ENCODE data around the gene SLC6A17. TPM values are rescaled to one million over a fixed set of nuclear protein-coding genes. Genes with fewer than 3 reads are reported as not detected.

SLC6A17 gene
- total RNA-seq, 2 donors from 2014 or later = 0.13 TPM; not detected in 1

DNA sequence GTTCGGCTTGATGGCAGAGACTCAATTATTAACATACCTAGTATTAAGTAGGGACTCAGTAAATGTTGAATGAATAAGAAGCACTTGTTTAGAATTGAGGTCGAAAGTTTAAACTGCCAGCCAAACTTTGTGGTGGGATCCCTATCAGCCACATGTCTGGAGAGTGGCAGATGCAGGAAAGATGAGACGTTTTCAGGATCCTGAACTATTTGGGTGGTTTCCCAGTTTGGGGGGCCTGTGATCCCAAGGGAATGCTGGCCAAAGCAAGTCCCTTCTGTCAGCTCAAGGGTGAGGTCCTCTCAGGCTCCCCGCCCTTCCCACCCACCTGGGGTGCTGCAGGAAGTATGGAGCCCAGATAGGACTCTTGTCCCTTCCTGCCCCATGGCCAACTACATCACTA is 98.5 kb downstream of the SLC6A17 start:
- no peak for DNase-seq
- no peak for ATAC-seq
- intact Hi-C loops (cut with DNase I) = no loop called here

DNA sequence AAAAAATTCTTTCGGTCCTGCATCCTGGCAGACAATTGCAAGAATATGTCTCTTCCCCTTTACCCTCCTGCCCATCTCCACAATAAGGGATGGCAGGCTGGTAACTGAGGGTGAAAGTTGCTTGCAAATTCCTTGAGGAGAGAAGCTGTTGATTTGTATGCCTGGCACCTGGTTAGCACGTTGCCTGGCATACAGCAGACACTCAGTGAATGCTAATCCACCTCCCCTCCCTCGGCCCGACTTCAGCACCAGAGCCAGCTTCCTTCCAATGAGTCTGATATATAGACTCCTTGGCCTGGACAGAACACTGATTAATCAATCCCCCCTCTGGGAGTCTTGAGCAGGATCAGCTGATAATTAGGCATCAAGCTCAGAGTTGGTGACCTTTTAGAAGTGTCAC is 99.0 kb downstream of the SLC6A17 start:
- ATAC-seq = no peak
- intact Hi-C loops (cut with DNase I) = no loop called here

DNA sequence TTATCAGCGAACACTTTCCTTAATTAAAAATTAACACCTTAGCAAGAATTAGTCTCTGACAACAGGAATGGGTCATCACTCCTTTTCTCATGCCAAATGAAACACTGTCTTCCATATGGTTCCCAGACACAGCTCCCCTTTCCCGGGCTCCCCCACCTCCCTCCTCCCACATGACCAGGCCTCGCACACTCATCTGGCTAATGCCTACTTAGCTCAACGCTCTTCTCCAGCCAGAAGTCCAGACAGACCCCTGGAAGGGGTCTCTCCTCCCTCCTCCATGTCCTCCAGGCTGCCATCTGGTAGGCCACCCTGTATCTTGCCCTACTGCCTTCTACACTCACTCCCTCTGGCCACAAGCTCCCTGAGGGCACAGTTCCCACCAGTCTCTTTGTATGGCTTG is 99.7 kb downstream of the SLC6A17 start:
- intact Hi-C loops (cut with DNase I) = no loop called here
- ATAC-seq = no peak
- DNase-seq = no peak

More for the DNA sequence above, 99.0 kb downstream of the SLC6A17 start:
- DNase-seq = no peak

DNA sequence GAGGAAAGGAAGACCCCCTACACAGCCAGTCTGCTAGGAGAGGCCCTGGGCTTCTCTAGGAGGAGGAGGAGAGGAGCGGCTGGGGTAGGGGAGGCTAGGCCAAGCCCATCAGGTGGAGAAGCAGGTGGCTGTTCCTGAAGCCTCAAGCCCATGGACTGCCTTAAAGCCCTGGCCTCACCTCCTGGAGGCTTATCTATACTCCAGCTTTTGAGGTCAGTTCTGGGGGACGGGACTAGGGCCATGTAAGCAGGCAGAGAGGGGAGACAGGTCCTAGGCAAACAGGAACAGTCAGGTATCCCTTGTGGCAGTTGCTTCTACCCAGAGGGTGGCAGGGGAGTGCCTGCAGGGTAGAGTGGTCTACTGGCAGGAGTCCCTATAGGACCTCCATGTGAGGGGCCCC is 100.5 kb downstream of the SLC6A17 start:
- ATAC-seq = no peak
- DNase-seq = no peak
- intact Hi-C loops (cut with DNase I) = no loop called here

Other genes with a start within 250 kb of the SLC6A17 start
- 10 to 100 TPM; 30.8 to 44.1 TPM for gene CSF1, start 239.6 kb upstream of the SLC6A17 start, total RNA-seq
- gene AHCYL1, start 165.7 kb upstream of the SLC6A17 start, total RNA-seq = 10 to 100 TPM; 42.9 to 55.7 TPM
- gene STRIP1, start 115.9 kb upstream of the SLC6A17 start, total RNA-seq = 10 to 100 TPM; 18.2 to 19.0 TPM
- not detected for gene ALX3, start 79.8 kb upstream of the SLC6A17 start, total RNA-seq
- gene UBL4B, start 38.1 kb upstream of the SLC6A17 start, total RNA-seq = not detected
- gene KCNC4, start 59.8 kb downstream of the SLC6A17 start, total RNA-seq = 1 to 10 TPM; 8.7 to 8.8 TPM
- 10 to 100 TPM; 13.7 to 19.6 TPM for gene RBM15, start 188.9 kb downstream of the SLC6A17 start, total RNA-seq
- gene SLC16A4, start 240.5 kb downstream of the SLC6A17 start, total RNA-seq = 1 to 10 TPM; 3.4 to 5.8 TPM